ENCODE data around the gene ZNRF3. TPM values are rescaled to one million over a fixed set of nuclear protein-coding genes. Genes with fewer than 3 reads are reported as not detected.

The ZNRF3 gene
- total and polyA plus RNA-seq, 4 donors = 3.5 to 10.2 (median 6.9) TPM

DNA sequence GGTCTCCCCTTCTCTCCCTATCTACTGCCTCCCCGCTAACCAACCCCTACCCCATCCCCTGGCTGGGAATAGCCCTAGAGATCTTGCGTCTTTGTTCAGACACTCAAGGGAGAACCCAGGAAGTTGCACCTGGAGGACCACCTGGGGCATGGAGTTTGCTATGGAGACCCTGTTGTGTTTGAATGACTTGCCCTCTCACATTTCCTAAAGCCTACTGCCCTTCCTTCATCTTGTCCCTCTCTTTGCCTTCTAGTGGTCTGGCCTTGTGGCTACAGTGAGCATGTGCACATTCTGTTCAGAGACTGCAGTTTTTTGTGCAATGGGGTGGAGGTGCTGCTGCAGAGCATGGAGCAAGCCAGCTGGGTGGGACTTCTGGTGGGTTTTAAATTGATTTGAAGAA is 42.5 kb downstream of the ZNRF3 start:
- Histone ChIP-seq H3K4me1 (ENCODE audit: control insufficient read depth in 5 of 5, insufficient read depth in 5 of 5, low read length in 5 of 5) (peaks cover 12 to 52% (median 37%) of the 10 kb centered on the region in 5 donors), H3K27ac (ENCODE audit: low read depth in 1 of 2, low read length in 1 of 2) (no peak overlapping the region), H3K9ac (ENCODE audit: insufficient read depth in 1 of 2, low read length in 2 of 2) (no peak overlapping the region), H3K9me3 (ENCODE audit: control insufficient read depth in 4 of 4, insufficient read depth in 3 of 4, low read length in 3 of 4) (peaks cover 0 to 1% (median 0%) of the 10 kb centered on the region in 4 donors), H3K36me3 (ENCODE audit: control insufficient read depth in 4 of 4, insufficient read depth in 4 of 4, low read length in 4 of 4) (no peaks in the 10 kb centered on the region), H3K4me3 (no peak overlapping the region), H3K27me3 (ENCODE audit: control insufficient read depth in 3 of 3, insufficient read depth in 3 of 3, low read length in 2 of 3) (no peaks in the 10 kb centered on the region)
- DNase-seq (no peak), ATAC-seq (ENCODE audit: insufficient read depth, low FRiP score) (no peak)
- TF ChIP-seq, protein P1, sequence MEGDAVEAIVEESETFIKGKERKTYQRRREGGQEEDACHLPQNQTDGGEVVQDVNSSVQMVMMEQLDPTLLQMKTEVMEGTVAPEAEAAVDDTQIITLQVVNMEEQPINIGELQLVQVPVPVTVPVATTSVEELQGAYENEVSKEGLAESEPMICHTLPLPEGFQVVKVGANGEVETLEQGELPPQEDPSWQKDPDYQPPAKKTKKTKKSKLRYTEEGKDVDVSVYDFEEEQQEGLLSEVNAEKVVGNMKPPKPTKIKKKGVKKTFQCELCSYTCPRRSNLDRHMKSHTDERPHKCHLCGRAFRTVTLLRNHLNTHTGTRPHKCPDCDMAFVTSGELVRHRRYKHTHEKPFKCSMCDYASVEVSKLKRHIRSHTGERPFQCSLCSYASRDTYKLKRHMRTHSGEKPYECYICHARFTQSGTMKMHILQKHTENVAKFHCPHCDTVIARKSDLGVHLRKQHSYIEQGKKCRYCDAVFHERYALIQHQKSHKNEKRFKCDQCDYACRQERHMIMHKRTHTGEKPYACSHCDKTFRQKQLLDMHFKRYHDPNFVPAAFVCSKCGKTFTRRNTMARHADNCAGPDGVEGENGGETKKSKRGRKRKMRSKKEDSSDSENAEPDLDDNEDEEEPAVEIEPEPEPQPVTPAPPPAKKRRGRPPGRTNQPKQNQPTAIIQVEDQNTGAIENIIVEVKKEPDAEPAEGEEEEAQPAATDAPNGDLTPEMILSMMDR (IDR thresholded peaks at IDR 0.05; ENCODE audit: control extremely low read depth, extremely low read depth) = no peak
- WGBS, 2 donors = 96 to 98% methylated on average over 2 of the region's 2 CpGs

DNA sequence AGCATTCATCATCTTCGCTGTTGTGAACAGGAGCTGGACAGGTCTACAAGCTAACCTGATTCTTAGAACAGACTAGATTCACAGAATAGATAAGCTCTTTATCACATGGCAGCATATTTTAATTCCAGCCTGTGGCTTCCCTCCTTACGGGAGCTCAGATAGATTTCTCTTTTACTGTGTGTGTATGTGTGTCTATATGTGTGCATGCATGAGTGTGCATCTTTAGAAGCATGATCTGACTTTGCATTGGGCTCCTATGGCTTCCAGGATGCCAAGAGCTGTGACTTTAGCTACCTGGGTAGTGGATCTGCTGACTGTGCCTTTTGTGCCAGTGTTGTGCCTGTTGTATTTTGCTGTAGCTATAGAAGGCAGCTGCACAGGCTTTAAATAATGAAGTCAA is 44.3 kb downstream of the ZNRF3 start:
- no peaks in the 10 kb centered on the region for H3K27me3 ChIP-seq (ENCODE audit: control insufficient read depth in 3 of 3, insufficient read depth in 3 of 3, low read length in 2 of 3)
- TF ChIP-seq, protein P1 (IDR thresholded peaks at IDR 0.05; ENCODE audit: control extremely low read depth, extremely low read depth) = no peak
- WGBS, 2 donors = 51 to 77% methylated on average over 2 of the region's 2 CpGs
- H3K4me1 ChIP-seq (ENCODE audit: control insufficient read depth in 5 of 5, insufficient read depth in 5 of 5, low read length in 5 of 5) = peaks cover 15 to 36% (median 24%) of the 10 kb centered on the region in 5 donors
- DNase-seq = no peak
- no peak overlapping the region for H3K27ac ChIP-seq (ENCODE audit: low read depth in 1 of 2, low read length in 1 of 2)
- peaks cover 0 to 1% (median 0%) of the 10 kb centered on the region in 4 donors for H3K9me3 ChIP-seq (ENCODE audit: control insufficient read depth in 4 of 4, insufficient read depth in 3 of 4, low read length in 3 of 4)
- no peak for ATAC-seq (ENCODE audit: insufficient read depth, low FRiP score)
- H3K36me3 ChIP-seq (ENCODE audit: control insufficient read depth in 4 of 4, insufficient read depth in 4 of 4, low read length in 4 of 4) = no peaks in the 10 kb centered on the region
- no peak overlapping the region for H3K4me3 ChIP-seq
- H3K9ac ChIP-seq (ENCODE audit: insufficient read depth in 1 of 2, low read length in 2 of 2) = no peak overlapping the region

DNA sequence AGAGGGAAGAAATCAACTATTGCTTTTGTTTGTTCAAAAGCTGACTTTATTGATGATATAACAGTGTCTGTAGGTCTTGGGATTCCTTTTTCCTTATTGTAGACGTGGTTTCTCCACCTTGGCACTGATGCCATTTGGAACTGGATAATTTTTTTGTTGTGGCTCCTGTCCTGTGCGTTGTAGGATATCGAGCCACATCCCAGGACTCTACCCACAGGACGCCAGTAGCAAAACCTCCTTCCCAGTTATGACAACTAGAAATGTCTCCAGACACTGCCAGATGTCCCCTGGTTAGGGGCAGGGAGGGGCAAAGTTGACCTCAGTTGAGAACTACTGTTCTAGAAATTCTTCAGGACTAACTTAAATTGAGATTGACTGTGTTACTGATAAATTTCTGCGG is 45.8 kb downstream of the ZNRF3 start:
- Histone ChIP-seq H3K9ac (ENCODE audit: insufficient read depth in 1 of 2, low read length in 2 of 2) (no peak overlapping the region), H3K4me3 (no peak overlapping the region), H3K27me3 (ENCODE audit: control insufficient read depth in 3 of 3, insufficient read depth in 3 of 3, low read length in 2 of 3) (no peaks in the 10 kb centered on the region), H3K9me3 (ENCODE audit: control insufficient read depth in 4 of 4, insufficient read depth in 3 of 4, low read length in 3 of 4) (peaks cover 0 to 1% (median 0%) of the 10 kb centered on the region in 4 donors), H3K36me3 (ENCODE audit: control insufficient read depth in 4 of 4, insufficient read depth in 4 of 4, low read length in 4 of 4) (no peaks in the 10 kb centered on the region), H3K27ac (ENCODE audit: low read depth in 1 of 2, low read length in 1 of 2) (no peak overlapping the region), H3K4me1 (ENCODE audit: control insufficient read depth in 5 of 5, insufficient read depth in 5 of 5, low read length in 5 of 5) (peaks cover 13 to 32% (median 20%) of the 10 kb centered on the region in 5 donors)
- TF ChIP-seq, protein P1 (IDR thresholded peaks at IDR 0.05; ENCODE audit: control extremely low read depth, extremely low read depth) = no peak
- DNase-seq (no peak), ATAC-seq (ENCODE audit: insufficient read depth, low FRiP score) (no peak)
- 72 to 87% methylated on average over 5 of the region's 5 CpGs for WGBS, 2 donors

Data from lung (tissue), 12 donors.